SK-N-SH (cell line): ENCODE results near the gene ADRB2. TPM values are rescaled to one million over a fixed set of nuclear protein-coding genes. Genes with fewer than 3 reads are reported as not detected.

Source experiments
- CTCF ChIA-PET: fragments of 300-600, 350-600 bp; formaldehyde crosslinking; extraction: SDS; loops from one replicate; lab custom pipeline; 2021; lab: Yijun Ruan, JAX
- POLR2A ChIA-PET: fragments of 350-600 bp; sonication (Branson Sonifier 250); formaldehyde crosslinking; extraction: SDS; loops from one replicate; lab custom pipeline; 2020; ENCODE audit warnings: antibody characterized with exemption, inconsistent platforms; lab: Yijun Ruan, JAX
- DNase-seq: peaks from one replicate; pipeline ENCODE4 v3.0.0; 2012
- H2AFZ ChIP-seq: fragments of 200-600 bp; sonication (generic); 2 replicates; pipeline ENCODE4 v1.8.1; 2016; ENCODE audit warnings: antibody characterized with exemption, mild to moderate bottlenecking, low read depth
- H3F3A ChIP-seq: fragments of 200-600 bp; sonication (generic); replicated peaks from 2 replicates; pipeline ENCODE3; 2016; ENCODE audit warnings: antibody characterized with exemption, mild to moderate bottlenecking; ENCODE audit not compliant: insufficient read depth
- H3K27ac ChIP-seq, 2 experiments: fragments of 200-500 bp in 1 of 2; fragments of 200-600 bp in 1 of 2; sonication (Bioruptor generic) in 1 of 2; sonication (generic), shearing (Covaris generic) in 1 of 2; 2 replicates each; pipeline versions ENCODE4 v1.5.1 to v1.6.1; 2014 to 2016; ENCODE audit warnings: low read depth in 2 of 2, inconsistent platforms in 1 of 2, low read length in 1 of 2, mild to moderate bottlenecking in 1 of 2, mixed read lengths in 1 of 2
- H3K27me3 ChIP-seq: fragments of 200-600 bp; sonication (generic), shearing (Covaris generic); 2 replicates; pipeline ENCODE4 v1.6.1; 2016; ENCODE audit warnings: mixed run types; ENCODE audit not compliant: insufficient read depth
- H3K36me3 ChIP-seq, 2 experiments: fragments of 200-500 bp in 1 of 2; fragments of 200-600 bp in 1 of 2; sonication (Bioruptor generic) in 1 of 2; sonication (generic) in 1 of 2; replicated peaks in 1 of 2; 2 replicates each; pipeline versions ENCODE3 to v1.5.1; 2014 to 2016; ENCODE audit warnings: low read length in 1 of 2, mild to moderate bottlenecking in 1 of 2; ENCODE audit not compliant: insufficient read depth in 2 of 2, control insufficient read depth in 1 of 2
- H3K4me1 ChIP-seq, 2 experiments: fragments of 200-500 bp in 1 of 2; fragments of 200-600 bp in 1 of 2; sonication (Bioruptor generic) in 1 of 2; sonication (generic), shearing (Covaris generic) in 1 of 2; 2 replicates each; pipeline versions ENCODE4 v1.5.1 to v1.6.1; 2014 to 2016; ENCODE audit warnings: low read depth in 1 of 2, low read length in 1 of 2, mixed run types in 1 of 2; ENCODE audit not compliant: insufficient read depth in 2 of 2, control insufficient read depth in 1 of 2
- H3K4me2 ChIP-seq: fragments of 200-600 bp; sonication (generic), shearing (Covaris generic); 2 replicates; pipeline ENCODE4 v1.6.1; 2017; ENCODE audit warnings: mixed run types
- H3K4me3 ChIP-seq, 2 experiments: fragments of 200-500 bp in 1 of 2; fragments of 200-600 bp in 1 of 2; sonication (Bioruptor generic) in 1 of 2; sonication (generic), shearing (Covaris generic) in 1 of 2; 2 replicates each; pipeline versions ENCODE4 v1.5.1 to v1.8.1; 2014 to 2016; ENCODE audit warnings: low read depth in 2 of 2, inconsistent platforms in 1 of 2, low read length in 1 of 2, mild to moderate bottlenecking in 1 of 2, mixed read lengths in 1 of 2, moderate library complexity in 1 of 2
- H3K79me2 ChIP-seq: fragments of 200-600 bp; sonication (generic); 2 replicates; pipeline ENCODE4 v1.8.1; 2017; ENCODE audit warnings: mild to moderate bottlenecking; ENCODE audit not compliant: insufficient read depth
- H3K9ac ChIP-seq: fragments of 200-600 bp; sonication (generic); 2 replicates; pipeline ENCODE4 v1.6.1; 2017; ENCODE audit warnings: mixed run types
- H3K9me2 ChIP-seq: fragments of 200-600 bp; sonication (generic); 2 replicates; pipeline ENCODE4 v1.6.1; 2017; ENCODE audit warnings: mixed run types
- H3K9me3 ChIP-seq: fragments of 200-600 bp; sonication (generic); 2 replicates; pipeline ENCODE4 v1.6.1; 2017; ENCODE audit warnings: mixed run types, mild to moderate bottlenecking, moderate library complexity
- H4K20me1 ChIP-seq: fragments of 200-600 bp; sonication (generic); 2 replicates; pipeline ENCODE4 v1.6.1; 2017; ENCODE audit warnings: mild to moderate bottlenecking, mixed run types; ENCODE audit not compliant: insufficient read depth
- CHD2 ChIP-seq: fragments of 150-350 bp; IDR thresholded peaks from 2 replicates; pipeline ENCODE4 v1.6.1; 2018; ENCODE audit warnings: low read length; ENCODE audit not compliant: partially characterized antibody
- EP300 ChIP-seq, 2 experiments: IDR thresholded peaks; 2 replicates each; pipeline versions ENCODE4 v1.4.0 to v1.6.1; 2012; ENCODE audit warnings: borderline replicate concordance in 1 of 2, low read depth in 1 of 2, low read length in 1 of 2
- FOSL2 ChIP-seq: IDR thresholded peaks from 2 replicates; pipeline ENCODE4 v1.4.0; 2012; ENCODE audit warnings: low read depth, mild to moderate bottlenecking, moderate library complexity, borderline replicate concordance
- IRF3 ChIP-seq: fragments of 150-350 bp; IDR thresholded peaks from 2 replicates; pipeline ENCODE4 v1.6.1; 2016; ENCODE audit warnings: mild to moderate bottlenecking, low read depth, low read length
- JUND ChIP-seq: IDR thresholded peaks from 2 replicates; pipeline ENCODE4 v1.4.0; 2012
- NFIC ChIP-seq: IDR thresholded peaks from 2 replicates; pipeline ENCODE4 v1.4.0; 2012; ENCODE audit warnings: borderline replicate concordance
- RAD21 ChIP-seq: IDR thresholded peaks from 2 replicates; pipeline ENCODE4 v1.6.1; 2012; ENCODE audit warnings: mild to moderate bottlenecking, low read length
- RXRA ChIP-seq: IDR thresholded peaks from 2 replicates; pipeline ENCODE4 v1.4.0; 2012; ENCODE audit warnings: low read depth, mild to moderate bottlenecking, borderline replicate concordance
- SMC3 ChIP-seq: IDR thresholded peaks from 2 replicates; pipeline ENCODE4 v1.6.1; 2012; ENCODE audit warnings: low read depth, low read length, improper control_type of control experiment
- TAF1 ChIP-seq: IDR thresholded peaks from 2 replicates; pipeline ENCODE4 v1.6.1; 2012; ENCODE audit warnings: low read depth, mild to moderate bottlenecking, low read length, moderate library complexity, borderline replicate concordance
- TCF12 ChIP-seq: IDR thresholded peaks from 2 replicates; pipeline ENCODE4 v1.4.0; 2012
- TEAD4 ChIP-seq: IDR thresholded peaks from 2 replicates; pipeline ENCODE4 v1.4.0; 2012; ENCODE audit warnings: mild to moderate bottlenecking, borderline replicate concordance; ENCODE audit not compliant: insufficient read depth
- YY1 ChIP-seq: IDR thresholded peaks from 2 replicates; pipeline ENCODE4 v1.4.0; 2012; ENCODE audit warnings: low read depth, mild to moderate bottlenecking
- WGBS: methylation state at CpG from one replicate; pipeline ENCODE4 v1.1.6; 2017; ENCODE audit warnings: low lambda C conversion rate; 5-methylcytosine and 5-hydroxymethylcytosine counted together
- polyA plus RNA-seq, 3 experiments: library from polyadenylated mRNA; depleted of rRNA; stranded (reverse); fragments of >200 nt; gene quantifications; 2 replicates each; pipeline ENCODE4 v1.2.3, GENCODE V29; 2012
- TF ChIP-seq, protein P1 (sequence below): IDR thresholded peaks from 2 replicates; pipeline ENCODE4 v1.4.0; 2012; ENCODE audit warnings: low read depth, borderline replicate concordance
- TF ChIP-seq, protein P2 (sequence below): IDR thresholded peaks from 2 replicates; pipeline ENCODE4; 2012
- TF ChIP-seq, protein P3 (sequence below): IDR thresholded peaks from 2 replicates; pipeline ENCODE4 v1.6.1; 2012; ENCODE audit warnings: mild to moderate bottlenecking, low read depth, low read length, moderate library complexity

The ADRB2 gene
- polyA plus RNA-seq, 1 of the 3 experiments (the other 2 are of a cell fraction): 1.0 TPM

- TF ChIP-seq RAD21 (no peak), NFIC (no peak), TEAD4 (no peak), IRF3 (no peak), FOSL2 (no peak), CHD2 (no peak)
- TF ChIP-seq, protein P1, sequence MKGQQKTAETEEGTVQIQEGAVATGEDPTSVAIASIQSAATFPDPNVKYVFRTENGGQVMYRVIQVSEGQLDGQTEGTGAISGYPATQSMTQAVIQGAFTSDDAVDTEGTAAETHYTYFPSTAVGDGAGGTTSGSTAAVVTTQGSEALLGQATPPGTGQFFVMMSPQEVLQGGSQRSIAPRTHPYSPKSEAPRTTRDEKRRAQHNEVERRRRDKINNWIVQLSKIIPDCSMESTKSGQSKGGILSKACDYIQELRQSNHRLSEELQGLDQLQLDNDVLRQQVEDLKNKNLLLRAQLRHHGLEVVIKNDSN: no peak
- TF ChIP-seq, protein P2, sequence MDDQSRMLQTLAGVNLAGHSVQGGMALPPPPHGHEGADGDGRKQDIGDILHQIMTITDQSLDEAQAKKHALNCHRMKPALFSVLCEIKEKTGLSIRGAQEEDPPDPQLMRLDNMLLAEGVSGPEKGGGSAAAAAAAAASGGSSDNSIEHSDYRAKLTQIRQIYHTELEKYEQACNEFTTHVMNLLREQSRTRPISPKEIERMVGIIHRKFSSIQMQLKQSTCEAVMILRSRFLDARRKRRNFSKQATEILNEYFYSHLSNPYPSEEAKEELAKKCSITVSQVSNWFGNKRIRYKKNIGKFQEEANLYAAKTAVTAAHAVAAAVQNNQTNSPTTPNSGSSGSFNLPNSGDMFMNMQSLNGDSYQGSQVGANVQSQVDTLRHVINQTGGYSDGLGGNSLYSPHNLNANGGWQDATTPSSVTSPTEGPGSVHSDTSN: no peak; the same call in 1 of the 2 replicates
Observed at GRCh38 chr5:148826053-148826738, at the start of gene ADRB2 (continued).

DNA sequence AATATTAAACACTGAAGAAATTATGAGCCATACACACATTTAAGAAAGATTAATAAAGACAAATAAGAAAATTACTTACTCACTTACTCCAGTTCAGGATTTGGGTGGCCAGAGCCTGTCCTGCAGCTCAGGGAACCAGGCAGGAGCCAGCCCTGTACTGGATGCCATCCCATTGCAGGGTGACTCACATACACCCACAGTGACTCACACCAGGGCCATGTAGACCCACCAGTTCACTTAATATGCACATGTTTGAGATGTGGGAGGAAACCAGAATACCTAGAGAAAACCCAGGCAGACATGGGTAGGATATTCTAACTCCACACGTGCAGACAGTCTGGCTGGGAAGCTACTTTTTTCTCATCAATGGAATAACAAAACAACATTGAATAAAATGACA is 49.6 kb upstream of the ADRB2 start:
- Histone ChIP-seq H3K4me2 (no peak overlapping the region), H3K27ac (peak overlapping the region in 1 of 2 experiments; percentile 32; a peak in 1 of 4 replicates), H3K4me1 (no peaks in the 10 kb centered on the region), H3K36me3 (no peaks in the 10 kb centered on the region), H3F3A (peaks cover 5% of the 10 kb centered on the region), H3K4me3 (no peak overlapping the region), H3K27me3 (no peaks in the 10 kb centered on the region), H3K9me3 (no peaks in the 10 kb centered on the region), H4K20me1 (no peaks in the 10 kb centered on the region), H3K9ac (no peak overlapping the region), H3K9me2 (no peaks in the 10 kb centered on the region), H3K79me2 (no peaks in the 10 kb centered on the region), H2AFZ (no peak overlapping the region)
- WGBS: 69% methylated on average over 1 of the region's 1 CpG
- POLR2A ChIA-PET: no interaction called here
- CTCF ChIA-PET: interaction anchor here (1.3 to 1.4 kb wide), 2 partner anchors 35 to 46 kb away, joined by 3 to 5 read pairs; no protein-coding TSS in a partner anchor
- peak; percentile 72 for TF ChIP-seq JUND
- TF ChIP-seq FOSL2: peak; percentile 89
- TF ChIP-seq TCF12: peak; percentile 58; the same call in 1 of the 2 replicates
- TF ChIP-seq SMC3: no peak
- DNase-seq: no peak

GRCh38 chr5:148778882-148779281 is 47.5 kb upstream of the ADRB2 start:
- Histone ChIP-seq H4K20me1 (no peaks in the 10 kb centered on the region), H3K4me2 (no peak overlapping the region), H2AFZ (no peak overlapping the region), H3K79me2 (no peaks in the 10 kb centered on the region), H3K4me1 (no peaks in the 10 kb centered on the region), H3K27me3 (no peaks in the 10 kb centered on the region), H3K9ac (no peak overlapping the region), H3K9me2 (no peaks in the 10 kb centered on the region), H3K9me3 (no peaks in the 10 kb centered on the region), H3K36me3 (no peaks in the 10 kb centered on the region), H3F3A (peaks cover 5% of the 10 kb centered on the region), H3K4me3 (no peak overlapping the region), H3K27ac (no peak overlapping the region)
- DNase-seq: no peak
- POLR2A ChIA-PET: no interaction called here
- CTCF ChIA-PET: interaction anchor here (1.0 to 2.5 kb wide), 4 partner anchors 37 to 256 kb away, joined by 3 to 7 read pairs (median 4); no protein-coding TSS in a partner anchor
- TF ChIP-seq YY1: no peak
- no peak for TF ChIP-seq EP300 (IDR thresholded peaks at IDR 0.05; ENCODE audit: borderline replicate concordance in 1 of 2, low read depth in 1 of 2, low read length in 1 of 2)
- TF ChIP-seq TCF12: no peak
- TF ChIP-seq, protein P1: no peak
- no peak for TF ChIP-seq TEAD4
- no peak for TF ChIP-seq JUND
- no peak for TF ChIP-seq TAF1
- no peak for TF ChIP-seq SMC3
- TF ChIP-seq RXRA: no peak
- TF ChIP-seq, protein P3, sequence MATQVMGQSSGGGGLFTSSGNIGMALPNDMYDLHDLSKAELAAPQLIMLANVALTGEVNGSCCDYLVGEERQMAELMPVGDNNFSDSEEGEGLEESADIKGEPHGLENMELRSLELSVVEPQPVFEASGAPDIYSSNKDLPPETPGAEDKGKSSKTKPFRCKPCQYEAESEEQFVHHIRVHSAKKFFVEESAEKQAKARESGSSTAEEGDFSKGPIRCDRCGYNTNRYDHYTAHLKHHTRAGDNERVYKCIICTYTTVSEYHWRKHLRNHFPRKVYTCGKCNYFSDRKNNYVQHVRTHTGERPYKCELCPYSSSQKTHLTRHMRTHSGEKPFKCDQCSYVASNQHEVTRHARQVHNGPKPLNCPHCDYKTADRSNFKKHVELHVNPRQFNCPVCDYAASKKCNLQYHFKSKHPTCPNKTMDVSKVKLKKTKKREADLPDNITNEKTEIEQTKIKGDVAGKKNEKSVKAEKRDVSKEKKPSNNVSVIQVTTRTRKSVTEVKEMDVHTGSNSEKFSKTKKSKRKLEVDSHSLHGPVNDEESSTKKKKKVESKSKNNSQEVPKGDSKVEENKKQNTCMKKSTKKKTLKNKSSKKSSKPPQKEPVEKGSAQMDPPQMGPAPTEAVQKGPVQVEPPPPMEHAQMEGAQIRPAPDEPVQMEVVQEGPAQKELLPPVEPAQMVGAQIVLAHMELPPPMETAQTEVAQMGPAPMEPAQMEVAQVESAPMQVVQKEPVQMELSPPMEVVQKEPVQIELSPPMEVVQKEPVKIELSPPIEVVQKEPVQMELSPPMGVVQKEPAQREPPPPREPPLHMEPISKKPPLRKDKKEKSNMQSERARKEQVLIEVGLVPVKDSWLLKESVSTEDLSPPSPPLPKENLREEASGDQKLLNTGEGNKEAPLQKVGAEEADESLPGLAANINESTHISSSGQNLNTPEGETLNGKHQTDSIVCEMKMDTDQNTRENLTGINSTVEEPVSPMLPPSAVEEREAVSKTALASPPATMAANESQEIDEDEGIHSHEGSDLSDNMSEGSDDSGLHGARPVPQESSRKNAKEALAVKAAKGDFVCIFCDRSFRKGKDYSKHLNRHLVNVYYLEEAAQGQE: no peak
